ENCODE data around the gene SERPINB6. TPM values are rescaled to one million over a fixed set of nuclear protein-coding genes. Genes with fewer than 3 reads are reported as not detected.

Gene SERPINB6
- total RNA-seq, 2 experiments from 2014 or later: 13.2 TPM; not detected in 1

- no peaks in the 10 kb centered on the region for H3K9me3 ChIP-seq (ENCODE audit: low read length)
- H3K27ac ChIP-seq (ENCODE audit: low read depth, low read length, poor library complexity, severe bottlenecking): no peak overlapping the region
- no peaks in the 10 kb centered on the region for H4K20me1 ChIP-seq (ENCODE audit: insufficient read depth, low read length)
- intact Hi-C loops (cut with micrococcal nuclease; ENCODE audit: unreplicated experiment): no loop called here
- POLR2A ChIA-PET: interaction anchor here (1.4 kb wide), 2 partner anchors 21 to 73 kb away, joined by 3 read pairs; no protein-coding TSS in a partner anchor
- no peak overlapping the region for H3K4me2 ChIP-seq (ENCODE audit: low read length)
- H3K4me3 ChIP-seq (ENCODE audit: low read depth, low read length, poor library complexity, severe bottlenecking): no peak overlapping the region
- H3K9me2 ChIP-seq (ENCODE audit: insufficient read depth, low read length): no peaks in the 10 kb centered on the region
- H3K79me2 ChIP-seq (ENCODE audit: insufficient read depth, low read depth, low read length): no peaks in the 10 kb centered on the region
- peaks cover 3% of the 10 kb centered on the region for H3K4me1 ChIP-seq (ENCODE audit: insufficient read depth, low read length, poor library complexity, severe bottlenecking)
- CTCF ChIA-PET (ENCODE audit: unreplicated experiment): no interaction called here
- no peak overlapping the region for H2AFZ ChIP-seq (ENCODE audit: low read length)
- no TSS peak for BruUV-seq (replicated peaks)
- H3K36me3 ChIP-seq (ENCODE audit: insufficient read depth, low read length): no peaks in the 10 kb centered on the region
- no peak for TF ChIP-seq CTCF (conservative IDR thresholded peaks at IDR 0.05; ENCODE audit: low read length)
- no peak for TF ChIP-seq EZH2phosphoT487 (IDR thresholded peaks at IDR 0.05; ENCODE audit: borderline replicate concordance, low read depth, low read length)
- no peak for DNase-seq (ENCODE audit: low spot score)
Measured at GRCh38 chr6:2921520-2922115, 49.7 kb downstream of the SERPINB6 start.

GRCh38 chr6:2920671-2921112 lies 50.7 kb downstream of the SERPINB6 start:
- H3K9me3 ChIP-seq (ENCODE audit: low read length): no peaks in the 10 kb centered on the region
- CTCF ChIA-PET (ENCODE audit: unreplicated experiment): no interaction called here
- BruUV-seq (replicated peaks): no TSS peak
- H3K36me3 ChIP-seq (ENCODE audit: insufficient read depth, low read length): no peaks in the 10 kb centered on the region
- no peaks in the 10 kb centered on the region for H3K9me2 ChIP-seq (ENCODE audit: insufficient read depth, low read length)
- H3K27ac ChIP-seq (ENCODE audit: low read depth, low read length, poor library complexity, severe bottlenecking): no peak overlapping the region
- H4K20me1 ChIP-seq (ENCODE audit: insufficient read depth, low read length): no peaks in the 10 kb centered on the region
- no peaks in the 10 kb centered on the region for H3K79me2 ChIP-seq (ENCODE audit: insufficient read depth, low read depth, low read length)
- peaks cover 3% of the 10 kb centered on the region for H3K4me1 ChIP-seq (ENCODE audit: insufficient read depth, low read length, poor library complexity, severe bottlenecking)
- no peak for DNase-seq (ENCODE audit: low spot score)
- TF ChIP-seq CTCF (conservative IDR thresholded peaks at IDR 0.05; ENCODE audit: low read length) (no peak), EZH2phosphoT487 (IDR thresholded peaks at IDR 0.05; ENCODE audit: borderline replicate concordance, low read depth, low read length) (no peak)
- POLR2A ChIA-PET: interaction anchor here (0.7 to 1.5 kb wide), 5 partner anchors 9 to 106 kb away, joined by 3 to 8 read pairs (median 3); no protein-coding TSS in a partner anchor
- intact Hi-C loops (cut with micrococcal nuclease; ENCODE audit: unreplicated experiment): no loop called here
- H3K4me2 ChIP-seq (ENCODE audit: low read length): no peak overlapping the region
- no peak overlapping the region for H2AFZ ChIP-seq (ENCODE audit: low read length)
- no peak overlapping the region for H3K4me3 ChIP-seq (ENCODE audit: low read depth, low read length, poor library complexity, severe bottlenecking)

- CTCF ChIA-PET (ENCODE audit: unreplicated experiment): no interaction called here
- Histone ChIP-seq H3K4me3 (ENCODE audit: low read depth, low read length, poor library complexity, severe bottlenecking) (no peak overlapping the region), H3K9me2 (ENCODE audit: insufficient read depth, low read length) (no peaks in the 10 kb centered on the region), H3K4me2 (ENCODE audit: low read length) (no peak overlapping the region), H3K36me3 (ENCODE audit: insufficient read depth, low read length) (no peaks in the 10 kb centered on the region), H3K9me3 (ENCODE audit: low read length) (no peaks in the 10 kb centered on the region), H2AFZ (ENCODE audit: low read length) (no peak overlapping the region), H4K20me1 (ENCODE audit: insufficient read depth, low read length) (no peaks in the 10 kb centered on the region), H3K4me1 (ENCODE audit: insufficient read depth, low read length, poor library complexity, severe bottlenecking) (peaks cover 3% of the 10 kb centered on the region), H3K27ac (ENCODE audit: low read depth, low read length, poor library complexity, severe bottlenecking) (no peak overlapping the region), H3K79me2 (ENCODE audit: insufficient read depth, low read depth, low read length) (no peaks in the 10 kb centered on the region)
- intact Hi-C loops (cut with micrococcal nuclease; ENCODE audit: unreplicated experiment): no loop called here
- no peak for DNase-seq (ENCODE audit: low spot score)
- BruUV-seq (replicated peaks): no TSS peak
- POLR2A ChIA-PET: interaction anchor here (0.6 to 1.5 kb wide), 6 partner anchors 10 to 150 kb away, joined by 3 to 8 read pairs (median 3); no protein-coding TSS in a partner anchor
- TF ChIP-seq CTCF (conservative IDR thresholded peaks at IDR 0.05; ENCODE audit: low read length) (no peak), EZH2phosphoT487 (IDR thresholded peaks at IDR 0.05; ENCODE audit: borderline replicate concordance, low read depth, low read length) (no peak)
Measured at GRCh38 chr6:2919886-2920285, 51.5 kb downstream of the SERPINB6 start.

Measured in OCI-LY7 (cell line).